HG03159 (cell line): ENCODE data around the gene COL4A1.

Source experiments
- ATAC-seq: cut with Tn5 transposase; IDR thresholded peaks from one replicate; pipeline ENCODE4 v1.9.1; 2021; ENCODE audit warnings: mild to moderate bottlenecking, moderate library complexity; ENCODE audit not compliant: unreplicated experiment

Gene COL4A1

GRCh38 chr13:110277357-110277975 lies 29.5 kb downstream of the COL4A1 start:
- ATAC-seq: no peak

GRCh38 chr13:110276553-110276950 lies 30.4 kb downstream of the COL4A1 start:
- no peak for ATAC-seq

- no peak for ATAC-seq
These were observed 30.9 kb downstream of the COL4A1 start for GRCh38 chr13:110275931-110276552.

- ATAC-seq: no peak
These were observed 32.3 kb downstream of the COL4A1 start for GRCh38 chr13:110274687-110275086.

GRCh38 chr13:110273254-110273653 lies 33.7 kb downstream of the COL4A1 start:
- no peak for ATAC-seq

- ATAC-seq: no peak
These were observed 34.3 kb downstream of the COL4A1 start for GRCh38 chr13:110272651-110273050.

- no peak for ATAC-seq
These were observed 34.7 kb downstream of the COL4A1 start for GRCh38 chr13:110272227-110272626.

- no peak for ATAC-seq
These were observed 35.6 kb downstream of the COL4A1 start for GRCh38 chr13:110271313-110271712.

GRCh38 chr13:110270507-110270906 lies 36.5 kb downstream of the COL4A1 start:
- ATAC-seq: no peak

GRCh38 chr13:110269509-110270185 lies 37.3 kb downstream of the COL4A1 start:
- no peak for ATAC-seq

GRCh38 chr13:110268576-110269185 lies 38.3 kb downstream of the COL4A1 start:
- ATAC-seq: no peak

- ATAC-seq: no peak
These were observed 38.9 kb downstream of the COL4A1 start for GRCh38 chr13:110268061-110268460.

GRCh38 chr13:110266983-110267382 lies 40.0 kb downstream of the COL4A1 start:
- ATAC-seq: no peak

- ATAC-seq: no peak
These were observed 40.5 kb downstream of the COL4A1 start for GRCh38 chr13:110266431-110266809.

GRCh38 chr13:110265682-110266430 lies 41.1 kb downstream of the COL4A1 start:
- no peak for ATAC-seq

GRCh38 chr13:110265341-110265681 lies 41.6 kb downstream of the COL4A1 start:
- no peak for ATAC-seq

GRCh38 chr13:110264685-110265275 lies 42.2 kb downstream of the COL4A1 start:
- ATAC-seq: no peak

GRCh38 chr13:110263888-110264287 lies 43.1 kb downstream of the COL4A1 start:
- no peak for ATAC-seq

- ATAC-seq: no peak
These were observed 43.6 kb downstream of the COL4A1 start for GRCh38 chr13:110263404-110263803.

GRCh38 chr13:110262508-110263291 lies 44.3 kb downstream of the COL4A1 start:
- no peak for ATAC-seq
